Measurements from ENCODE around the gene MERTK. TPM values are rescaled to one million over a fixed set of nuclear protein-coding genes. Genes with fewer than 3 reads are reported as not detected.

Gene MERTK
- total RNA-seq, 4 donors from 2014 or later: 32.4 to 102 (median 75.1) TPM

DNA sequence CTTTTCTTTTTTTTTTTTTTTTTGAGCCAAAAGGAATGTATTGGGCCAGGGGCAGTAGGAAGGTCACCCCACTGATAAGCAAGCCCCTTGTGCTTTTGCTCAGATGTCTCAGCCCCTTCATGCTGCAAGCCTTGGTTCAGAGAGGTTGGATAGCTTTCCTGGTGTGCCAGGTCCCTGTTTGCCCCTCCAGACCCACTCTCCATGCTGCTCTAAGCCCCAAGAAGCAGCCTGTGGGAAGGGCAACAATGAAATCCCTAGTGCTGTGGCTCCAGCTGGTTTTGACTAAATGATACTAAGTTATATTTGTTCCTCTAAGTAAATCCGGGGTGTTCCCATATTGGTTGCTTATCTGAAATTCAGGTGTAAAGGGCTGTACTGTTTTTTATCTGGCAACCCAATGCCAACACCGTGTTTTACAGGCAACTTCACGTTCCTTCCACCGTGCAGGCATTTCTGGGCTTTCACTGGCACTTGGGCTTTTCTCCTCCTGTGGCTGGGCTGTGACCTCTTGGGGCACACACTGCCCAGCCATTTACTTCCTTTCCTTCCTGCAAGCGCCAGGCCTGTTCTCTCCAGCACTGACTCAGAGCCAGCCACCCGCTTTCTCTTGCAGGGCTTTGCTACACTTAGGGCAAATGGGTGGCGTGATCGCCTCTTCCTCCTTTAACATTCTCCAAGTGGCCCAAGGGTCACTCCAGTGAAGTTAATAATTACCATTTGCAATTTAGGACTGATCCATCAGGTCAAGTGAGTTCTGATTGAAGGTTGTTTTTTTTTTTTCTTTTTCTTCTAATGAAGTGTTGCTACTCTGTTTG is 21.6 kb downstream of the MERTK start:
- TF ChIP-seq, protein P1, sequence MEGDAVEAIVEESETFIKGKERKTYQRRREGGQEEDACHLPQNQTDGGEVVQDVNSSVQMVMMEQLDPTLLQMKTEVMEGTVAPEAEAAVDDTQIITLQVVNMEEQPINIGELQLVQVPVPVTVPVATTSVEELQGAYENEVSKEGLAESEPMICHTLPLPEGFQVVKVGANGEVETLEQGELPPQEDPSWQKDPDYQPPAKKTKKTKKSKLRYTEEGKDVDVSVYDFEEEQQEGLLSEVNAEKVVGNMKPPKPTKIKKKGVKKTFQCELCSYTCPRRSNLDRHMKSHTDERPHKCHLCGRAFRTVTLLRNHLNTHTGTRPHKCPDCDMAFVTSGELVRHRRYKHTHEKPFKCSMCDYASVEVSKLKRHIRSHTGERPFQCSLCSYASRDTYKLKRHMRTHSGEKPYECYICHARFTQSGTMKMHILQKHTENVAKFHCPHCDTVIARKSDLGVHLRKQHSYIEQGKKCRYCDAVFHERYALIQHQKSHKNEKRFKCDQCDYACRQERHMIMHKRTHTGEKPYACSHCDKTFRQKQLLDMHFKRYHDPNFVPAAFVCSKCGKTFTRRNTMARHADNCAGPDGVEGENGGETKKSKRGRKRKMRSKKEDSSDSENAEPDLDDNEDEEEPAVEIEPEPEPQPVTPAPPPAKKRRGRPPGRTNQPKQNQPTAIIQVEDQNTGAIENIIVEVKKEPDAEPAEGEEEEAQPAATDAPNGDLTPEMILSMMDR (IDR thresholded peaks at IDR 0.05; ENCODE audit: low read depth): no peak

DNA sequence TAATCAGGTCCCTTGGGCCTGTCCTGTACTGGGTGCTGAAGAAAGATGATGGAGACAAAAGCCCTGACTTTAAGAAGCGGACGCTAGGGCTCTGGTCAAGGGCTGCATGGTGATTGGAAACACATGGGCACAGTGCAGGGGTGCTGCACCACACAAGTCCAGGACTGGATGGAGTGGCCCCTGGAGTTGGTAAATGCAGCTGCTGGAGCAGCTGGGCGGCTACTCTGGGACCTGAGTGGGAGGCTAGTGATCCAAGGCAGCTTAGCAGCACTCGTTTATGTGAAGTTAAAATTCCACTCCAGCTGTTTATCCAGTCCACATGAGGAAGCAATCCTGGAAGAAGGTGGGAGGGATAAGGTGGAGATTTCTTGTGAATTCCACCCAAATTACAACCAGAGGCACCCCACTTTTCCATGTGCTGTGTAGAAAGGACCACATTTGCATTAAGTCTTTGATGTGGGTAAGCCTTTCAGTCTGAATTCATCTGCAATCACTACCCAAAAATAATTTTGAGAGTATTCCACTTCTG is 24.9 kb downstream of the MERTK start:
- TF ChIP-seq, protein P1 (IDR thresholded peaks at IDR 0.05; ENCODE audit: low read depth): no peak

DNA sequence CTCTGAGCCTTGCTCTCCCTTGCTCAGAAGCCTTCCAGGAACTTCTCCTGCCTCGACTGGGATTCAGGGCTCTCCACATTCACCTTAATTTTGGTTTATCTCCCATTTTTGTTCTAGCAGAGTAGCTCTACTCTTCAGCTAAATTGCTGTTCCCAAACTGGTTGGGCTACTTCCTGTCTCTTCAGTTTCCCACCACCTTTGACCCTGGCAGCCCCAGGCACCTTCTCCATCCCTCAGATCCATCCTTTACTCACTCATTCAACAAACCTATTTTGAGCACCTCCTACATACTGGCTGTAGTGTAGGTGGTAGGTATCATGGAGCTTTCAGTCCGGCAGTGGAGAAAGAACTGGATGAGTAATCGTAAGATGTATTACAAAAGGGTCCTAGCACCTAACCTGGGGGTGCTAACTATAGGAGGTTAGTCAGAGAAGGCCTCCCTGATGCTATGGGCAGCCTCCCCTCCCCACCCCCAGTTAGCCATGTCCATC is 26.3 kb downstream of the MERTK start:
- TF ChIP-seq, protein P1 (IDR thresholded peaks at IDR 0.05; ENCODE audit: low read depth): no peak

DNA sequence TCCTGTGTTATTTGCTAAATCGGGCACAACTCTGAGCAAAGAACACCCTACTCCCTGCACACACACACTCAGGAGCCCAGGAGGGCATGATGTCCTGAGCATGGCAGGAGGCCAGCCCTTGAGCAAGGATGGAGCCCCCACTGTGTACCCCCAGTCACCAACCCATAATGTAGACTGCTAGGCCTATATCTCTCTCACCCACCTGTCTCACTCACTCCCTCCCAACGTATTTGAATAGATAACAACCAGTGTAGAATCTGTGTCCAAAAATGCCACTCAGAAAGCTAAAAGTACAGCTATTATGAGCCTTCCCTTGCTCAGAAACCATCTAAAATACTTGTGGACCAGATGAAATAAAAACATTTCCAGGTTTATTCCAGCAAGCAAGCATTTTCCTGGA is 29.3 kb downstream of the MERTK start:
- TF ChIP-seq, protein P1 (IDR thresholded peaks at IDR 0.05; ENCODE audit: low read depth): no peak

DNA sequence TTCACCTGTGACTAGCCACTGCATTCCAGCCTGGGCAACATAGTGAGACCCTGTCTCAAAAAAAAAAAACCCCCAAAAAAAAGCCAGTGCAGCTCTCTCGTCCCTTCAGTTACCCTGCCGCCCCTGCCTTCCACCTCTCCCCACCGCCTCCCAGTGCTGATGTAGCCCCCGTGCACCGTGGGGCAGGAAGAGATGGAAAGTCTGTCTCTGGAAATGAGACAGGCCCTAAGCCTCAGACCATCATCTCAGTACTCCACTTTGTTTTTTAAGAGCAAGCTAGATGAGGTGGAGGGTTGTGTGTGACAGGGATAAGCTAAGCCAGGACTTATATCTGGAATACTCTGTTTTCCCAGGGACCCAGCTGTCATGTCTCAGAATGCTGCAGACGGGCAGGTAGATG is 32.0 kb downstream of the MERTK start:
- TF ChIP-seq, protein P1 (IDR thresholded peaks at IDR 0.05; ENCODE audit: low read depth): no peak

DNA sequence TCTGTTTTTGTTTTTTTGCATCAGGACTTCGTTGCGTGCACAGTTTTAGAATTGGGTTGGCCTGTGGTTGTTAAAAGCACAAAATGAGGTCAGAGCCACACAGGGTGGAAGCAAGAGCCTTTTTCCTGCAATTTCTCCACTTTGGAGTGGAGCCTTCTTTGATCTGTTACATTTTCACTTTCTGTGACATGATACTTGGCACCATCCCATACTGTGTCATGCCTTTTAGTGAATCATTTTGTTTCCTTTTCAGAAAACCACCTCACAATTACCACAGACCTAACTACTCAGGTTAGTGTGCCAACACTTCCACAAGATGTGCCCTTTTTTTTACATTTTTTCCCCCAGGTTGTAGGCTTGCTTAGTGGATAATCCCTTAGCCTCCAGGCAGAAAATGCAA is 32.5 kb downstream of the MERTK start:
- TF ChIP-seq, protein P1 (IDR thresholded peaks at IDR 0.05; ENCODE audit: low read depth): no peak

DNA sequence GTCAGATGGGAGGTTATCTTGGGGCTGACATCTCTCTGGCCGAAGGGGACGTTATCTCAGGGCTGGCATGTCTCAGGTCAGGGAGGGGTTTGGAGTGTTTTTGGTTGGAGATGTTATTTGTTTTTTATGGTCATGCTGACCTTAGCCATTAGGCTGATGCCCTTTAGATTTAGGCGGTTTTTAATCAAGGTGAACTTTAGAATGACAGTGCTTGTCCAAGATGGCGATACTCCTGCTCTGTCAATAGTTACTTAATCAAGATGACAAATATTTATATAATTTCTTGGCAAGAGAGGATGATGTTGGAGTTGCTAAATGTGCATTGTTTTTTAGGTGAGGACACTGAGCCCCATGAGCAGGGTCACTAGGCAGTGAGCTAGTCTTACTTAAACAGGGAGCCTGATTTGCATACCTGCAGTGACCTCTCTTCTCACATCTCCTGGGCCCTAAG is 34.5 kb downstream of the MERTK start:
- TF ChIP-seq, protein P1 (IDR thresholded peaks at IDR 0.05; ENCODE audit: low read depth): no peak

All from subcutaneous adipose tissue (tissue), 4 donors.